GM12878 (cell line): ENCODE data around the gene LSM3. TPM values are rescaled to one million over a fixed set of nuclear protein-coding genes. Genes with fewer than 3 reads are reported as not detected.

Experiments
- ATAC-seq: fragments of 200-7000 bp; cut with Tn5 transposase; 3 replicates; pipeline ENCODE4 v1.9.1; 2020; ENCODE audit warnings: mild to moderate bottlenecking, moderate library complexity
- BruUV-seq: library from RNA; stranded (reverse); fragments of 400-500 nt; replicated peaks from 2 replicates; lab custom pipeline; 2021; lab: Mats Ljungman, UMichigan
- CTCF ChIA-PET: fragments of 300-600 bp; sonication (Branson Sonifier 250); formaldehyde crosslinking; extraction: SDS; loops from one replicate; lab custom pipeline; 2021; ENCODE audit warnings: inconsistent platforms; lab: Yijun Ruan, JAX
- POLR2A ChIA-PET: fragments of 350-600 bp; formaldehyde crosslinking; extraction: SDS; loops from one replicate; lab custom pipeline; 2021; ENCODE audit warnings: inconsistent platforms; lab: Charles Lee
- RAD21 ChIA-PET: fragments of 300-600 bp; sonication (Branson Sonifier 250); formaldehyde crosslinking; loops from one replicate; lab custom pipeline; 2023; ENCODE audit warnings: antibody characterized with exemption; ENCODE audit not compliant: unreplicated experiment; lab: Charles Lee
- SMC1A ChIA-PET: fragments of 300-600 bp; sonication (Branson Sonifier 250); formaldehyde crosslinking; loops from one replicate; lab custom pipeline; 2023; ENCODE audit not compliant: unreplicated experiment, uncharacterized antibody; lab: Charles Lee
- DNase-seq: peaks from one replicate; pipeline ENCODE4 v3.0.0-alpha.2; 2011; ENCODE audit warnings: low read depth, low spot score
- FAIRE-seq: peaks from 3 replicates; lab custom pipeline; 2011; peaks lifted over from hg19 to GRCh38; lab: Jason Lieb, UNC
- H2AFZ ChIP-seq: 2 replicates; pipeline ENCODE4 v1.6.0; 2011; ENCODE audit warnings: low read depth, low read length, control low read depth; ENCODE audit not compliant: control insufficient read depth
- H3K27ac ChIP-seq: 2 replicates; pipeline ENCODE4 v1.5.1; 2011; ENCODE audit warnings: control low read depth; ENCODE audit not compliant: control insufficient read depth, insufficient read depth
- H3K27me3 ChIP-seq, 2 experiments: replicated peaks in 1 of 2; 2 replicates each; pipeline versions ENCODE4 v1.6.0 to v1.6.1; 2011; ENCODE audit warnings: low read length in 1 of 2; ENCODE audit not compliant: control insufficient read depth in 2 of 2, insufficient read depth in 2 of 2
- H3K36me3 ChIP-seq, 2 experiments: 2 replicates each; pipeline ENCODE4 v1.5.1; 2011; ENCODE audit warnings: low read length in 1 of 2; ENCODE audit not compliant: control insufficient read depth in 2 of 2, insufficient read depth in 2 of 2
- H3K4me1 ChIP-seq: 2 replicates; pipeline ENCODE4 v1.6.1; 2011; ENCODE audit warnings: mild to moderate bottlenecking, low read length, moderate library complexity, mixed read lengths; ENCODE audit not compliant: control insufficient read depth, insufficient read depth
- H3K4me2 ChIP-seq: 2 replicates; pipeline ENCODE4 v1.6.0; 2011; ENCODE audit warnings: control low read depth; ENCODE audit not compliant: control insufficient read depth, insufficient read depth
- H3K4me3 ChIP-seq: fragments of 200-600 bp; sonication (generic); 2 replicates; pipeline ENCODE4 v1.5.1; 2016
- H3K79me2 ChIP-seq: 2 replicates; pipeline ENCODE4 v1.6.0; 2011; ENCODE audit warnings: low read length; ENCODE audit not compliant: control insufficient read depth, insufficient read depth
- H3K9ac ChIP-seq: 2 replicates; pipeline ENCODE4 v1.8.0; 2011; ENCODE audit warnings: low read length, control low read depth, mixed read lengths; ENCODE audit not compliant: control insufficient read depth, insufficient read depth
- H3K9me3 ChIP-seq: replicated peaks from 3 replicates; pipeline ENCODE4 v1.5.1; 2011; ENCODE audit warnings: mild to moderate bottlenecking, low read length; ENCODE audit not compliant: control insufficient read depth, insufficient read depth
- H4K20me1 ChIP-seq: 2 replicates; pipeline ENCODE4 v1.6.0; 2011; ENCODE audit not compliant: control insufficient read depth, insufficient read depth
- ELK1 ChIP-seq: IDR thresholded peaks from 2 replicates; pipeline ENCODE4 v1.6.1; 2012; ENCODE audit warnings: low read depth, low read length, improper control_type of control experiment
- KDM1A ChIP-seq: fragments of 200-600 bp; sonication (generic); IDR thresholded peaks from 2 replicates; pipeline ENCODE4 v1.6.1; 2016; ENCODE audit warnings: borderline replicate concordance
- POLR2AphosphoS2 ChIP-seq: IDR thresholded peaks from 2 replicates; pipeline ENCODE4 v1.6.1; 2011; ENCODE audit warnings: low read depth, mild to moderate bottlenecking, low read length, improper control_type of control experiment, moderate library complexity
- RAD21 ChIP-seq: IDR thresholded peaks from 2 replicates; pipeline ENCODE4 v1.6.1; 2011; ENCODE audit warnings: mild to moderate bottlenecking, low read depth, low read length, moderate library complexity; ENCODE audit not compliant: insufficient read depth
- RCOR1 ChIP-seq: conservative IDR thresholded peaks from 2 replicates; pipeline ENCODE4 v1.6.1; 2012; ENCODE audit warnings: low read depth, low read length, improper control_type of control experiment
- SP1 ChIP-seq: IDR thresholded peaks from one replicate; pipeline ENCODE4 v1.6.1; 2011; ENCODE audit warnings: low read depth, low read length
- WGBS: methylation state at CpG from one replicate; pipeline ENCODE4 v1.1.6; 2016; ENCODE audit warnings: low lambda C conversion rate; ENCODE audit not compliant: insufficient replicate concordance, insufficient coverage; ENCODE audit errors: missing lambda C conversion rate; 5-methylcytosine and 5-hydroxymethylcytosine counted together
- in situ Hi-C: fragments of 300-500 bp; cut with MboI; formaldehyde crosslinking; loops from 9 replicates; pipeline ENCODE4 v1.14.3; 2018; ENCODE audit warnings: mixed read lengths
- intact Hi-C: fragments of 100-400 bp; cut with micrococcal nuclease; formaldehyde crosslinking; loops from one replicate; pipeline ENCODE4 v1.14.2; 2022; ENCODE audit not compliant: unreplicated experiment
- polyA plus RNA-seq, 11 experiments: library from polyadenylated mRNA; depleted of rRNA in 4 of 11; unstranded in 6 of 11; stranded (reverse) in 5 of 11; fragments of >200 nt; fragmentation: Nextera tagmentation in 4 of 11; fragmentation: Illumina TruSeq in 1 of 11; extraction: Ambion mirVana in 4 of 11; extraction: Trizol in 1 of 11; gene quantifications; 1 replicate in 1 of 11; 2 replicates in 10 of 11; pipeline versions ENCODE4 v1.2.1 to v1.2.3, GENCODE V29; 2011 to 2016; ENCODE audit warnings: inconsistent platforms in 2 of 11, missing spikeins in 2 of 11, low read depth in 1 of 11
- total RNA-seq, 4 experiments: library from RNA; depleted of rRNA in 3 of 4; stranded (reverse); fragments of >200 nt in 3 of 4; fragmentation: Illumina TruSeq in 1 of 4; extraction: Trizol in 1 of 4; gene quantifications; 2 replicates each; pipeline versions ENCODE4 v1.2.1 to v1.2.3, GENCODE V29; 2013 to 2021
- TF ChIP-seq, protein P1 (sequence below): fragments of 450-650 bp; IDR thresholded peaks from 2 replicates; pipeline ENCODE4 v1.6.1; 2016; ENCODE audit warnings: mild to moderate bottlenecking

The LSM3 gene
- total and polyA plus RNA-seq, 10 of the 15 experiments (the other 5 are each of a cell fraction or from before 2014, with no cell fraction given), result 15.5 to 111 (median 29.1) TPM

DNA sequence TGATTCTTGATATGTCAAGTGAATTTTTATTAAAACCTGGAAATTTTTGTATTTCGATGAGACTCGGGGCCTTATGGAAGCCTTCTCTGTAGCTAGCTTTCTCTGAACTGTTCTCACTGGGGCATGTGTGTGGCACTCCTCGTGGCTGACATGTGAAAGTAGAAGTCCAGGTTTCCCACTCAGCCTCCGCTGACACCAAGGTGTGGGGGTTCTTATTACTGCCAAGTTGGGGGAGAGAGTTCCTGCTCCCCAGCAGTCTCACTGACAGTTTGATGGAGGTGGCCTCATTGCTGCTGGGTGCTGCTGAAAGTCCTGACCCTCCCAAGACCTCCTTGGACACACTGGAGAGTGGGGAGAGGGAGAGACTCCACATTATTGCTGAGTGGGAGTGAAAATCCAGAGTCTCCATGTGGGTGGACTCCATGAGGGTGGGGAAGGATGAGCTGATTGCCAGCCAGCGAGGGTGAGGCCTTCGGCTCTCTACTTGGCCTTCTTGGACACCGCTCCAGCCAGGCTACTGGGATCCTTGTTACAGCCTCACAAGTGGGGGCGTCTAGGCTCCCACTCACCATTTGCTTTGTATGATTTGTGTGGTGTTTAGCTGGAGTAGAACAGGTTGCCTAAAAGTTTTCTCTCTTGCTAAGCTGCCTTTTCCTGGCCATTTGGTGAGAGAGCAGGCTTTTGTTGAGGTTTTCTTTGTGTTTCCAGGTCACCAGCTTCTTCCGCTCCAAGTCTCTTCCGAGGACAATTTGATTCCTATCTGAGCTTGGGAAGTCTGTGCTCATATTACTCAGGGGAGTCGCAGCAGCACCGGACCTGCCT is 64.1 kb downstream of the LSM3 start:
- RAD21 ChIA-PET, result no interaction called here
- Histone ChIP-seq H3K9me3 (no peaks in the 10 kb centered on the region), H3K27me3 (peaks cover 0 to 2% of the 10 kb centered on the region in 2 experiments; a peak in 1 of 4 replicates), H2AFZ (no peak overlapping the region), H3K4me2 (no peak overlapping the region), H3K4me1 (no peaks in the 10 kb centered on the region), H3K27ac (no peak overlapping the region), H4K20me1 (no peaks in the 10 kb centered on the region), H3K36me3 (no peaks in the 10 kb centered on the region), H3K9ac (no peak overlapping the region), H3K79me2 (no peaks in the 10 kb centered on the region), H3K4me3 (no peak overlapping the region)
- DNase-seq, result no peak
- 50% methylated on average over 12 of the region's 12 CpGs for WGBS
- in situ Hi-C loops (no loop called here), intact Hi-C loops (no loop called here)
- TF ChIP-seq POLR2AphosphoS2 (no peak), SP1 (no peak), KDM1A (no peak), RCOR1 (no peak), ELK1 (no peak), RAD21 (no peak)
- TF ChIP-seq, protein P1, sequence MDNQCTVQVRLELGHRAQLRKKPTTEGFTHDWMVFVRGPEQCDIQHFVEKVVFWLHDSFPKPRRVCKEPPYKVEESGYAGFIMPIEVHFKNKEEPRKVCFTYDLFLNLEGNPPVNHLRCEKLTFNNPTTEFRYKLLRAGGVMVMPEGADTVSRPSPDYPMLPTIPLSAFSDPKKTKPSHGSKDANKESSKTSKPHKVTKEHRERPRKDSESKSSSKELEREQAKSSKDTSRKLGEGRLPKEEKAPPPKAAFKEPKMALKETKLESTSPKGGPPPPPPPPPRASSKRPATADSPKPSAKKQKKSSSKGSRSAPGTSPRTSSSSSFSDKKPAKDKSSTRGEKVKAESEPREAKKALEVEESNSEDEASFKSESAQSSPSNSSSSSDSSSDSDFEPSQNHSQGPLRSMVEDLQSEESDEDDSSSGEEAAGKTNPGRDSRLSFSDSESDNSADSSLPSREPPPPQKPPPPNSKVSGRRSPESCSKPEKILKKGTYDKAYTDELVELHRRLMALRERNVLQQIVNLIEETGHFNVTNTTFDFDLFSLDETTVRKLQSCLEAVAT, result no peak
- SMC1A ChIA-PET, result interaction anchor here (0.6 to 0.9 kb wide), 2 partner anchors 39 to 273 kb away, joined by 3 read pairs; no protein-coding TSS in a partner anchor
- no TSS peak for BruUV-seq
- CTCF ChIA-PET, result interaction anchor here (1.2 kb wide), 1 partner anchor 39 kb away, joined by 5 read pairs; no protein-coding TSS in a partner anchor
- ATAC-seq, result no peak
- POLR2A ChIA-PET, result no interaction called here
- no peak for FAIRE-seq
